ENCODE measurements around the gene SLC4A1AP. TPM values are rescaled to one million over a fixed set of nuclear protein-coding genes. Genes with fewer than 3 reads are reported as not detected.
A peak's percentile ranks its signal among the peaks of the same experiment; 100 is the strongest.

SLC4A1AP gene
- total and polyA plus RNA-seq, 2 of the 13 experiments (the other 11 are each of a cell fraction or from before 2014, with no cell fraction given): 15.3 to 44.6 TPM

DNA sequence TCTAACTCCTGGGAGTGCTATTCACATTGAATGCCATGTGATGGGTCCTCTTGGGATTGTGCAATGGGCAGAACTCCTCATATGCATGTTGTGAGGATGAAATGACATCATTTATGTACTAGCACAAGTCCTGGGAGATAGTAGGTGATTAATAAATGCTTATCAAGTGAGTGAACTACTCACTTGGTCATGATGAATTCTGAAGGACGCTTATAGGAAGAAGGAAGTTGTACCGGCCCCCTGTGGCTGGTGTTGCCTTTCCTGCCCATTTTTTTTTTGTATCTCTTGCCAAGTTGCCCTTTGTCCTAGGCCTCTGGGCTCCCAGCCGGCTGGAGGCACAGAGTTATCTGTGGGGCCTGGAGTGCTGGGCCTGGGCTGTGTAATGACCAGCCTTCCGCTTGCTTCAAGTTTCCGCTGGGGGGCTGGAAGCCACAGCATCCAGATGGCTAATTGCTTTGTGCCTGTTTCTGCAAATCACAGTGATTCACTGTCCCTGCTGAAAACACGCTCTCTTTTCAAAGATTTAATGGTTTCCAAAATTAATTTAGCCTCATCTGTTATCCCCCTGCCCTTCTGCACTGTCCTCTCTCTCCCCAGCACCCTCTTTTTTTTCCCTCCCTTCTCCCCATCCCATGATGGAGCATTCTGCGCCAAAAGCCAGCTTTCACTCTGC lies 74.1 kb downstream of the SLC4A1AP start (continued):
- TF ChIP-seq FOXP1 (IDR thresholded peaks at IDR 0.05): no peak; the same call in 1 of the 2 replicates
- TF ChIP-seq FOXP1 (CRISPR knock-in tag; IDR thresholded peaks at IDR 0.05): peak; percentile 40; the same call in 1 of the 2 replicates
- no peak for TF ChIP-seq SRY (CRISPR knock-in tag; IDR thresholded peaks at IDR 0.05)
- TF ChIP-seq SMYD3 (CRISPR knock-in tag; IDR thresholded peaks at IDR 0.05): no peak
- TF ChIP-seq, protein P1, sequence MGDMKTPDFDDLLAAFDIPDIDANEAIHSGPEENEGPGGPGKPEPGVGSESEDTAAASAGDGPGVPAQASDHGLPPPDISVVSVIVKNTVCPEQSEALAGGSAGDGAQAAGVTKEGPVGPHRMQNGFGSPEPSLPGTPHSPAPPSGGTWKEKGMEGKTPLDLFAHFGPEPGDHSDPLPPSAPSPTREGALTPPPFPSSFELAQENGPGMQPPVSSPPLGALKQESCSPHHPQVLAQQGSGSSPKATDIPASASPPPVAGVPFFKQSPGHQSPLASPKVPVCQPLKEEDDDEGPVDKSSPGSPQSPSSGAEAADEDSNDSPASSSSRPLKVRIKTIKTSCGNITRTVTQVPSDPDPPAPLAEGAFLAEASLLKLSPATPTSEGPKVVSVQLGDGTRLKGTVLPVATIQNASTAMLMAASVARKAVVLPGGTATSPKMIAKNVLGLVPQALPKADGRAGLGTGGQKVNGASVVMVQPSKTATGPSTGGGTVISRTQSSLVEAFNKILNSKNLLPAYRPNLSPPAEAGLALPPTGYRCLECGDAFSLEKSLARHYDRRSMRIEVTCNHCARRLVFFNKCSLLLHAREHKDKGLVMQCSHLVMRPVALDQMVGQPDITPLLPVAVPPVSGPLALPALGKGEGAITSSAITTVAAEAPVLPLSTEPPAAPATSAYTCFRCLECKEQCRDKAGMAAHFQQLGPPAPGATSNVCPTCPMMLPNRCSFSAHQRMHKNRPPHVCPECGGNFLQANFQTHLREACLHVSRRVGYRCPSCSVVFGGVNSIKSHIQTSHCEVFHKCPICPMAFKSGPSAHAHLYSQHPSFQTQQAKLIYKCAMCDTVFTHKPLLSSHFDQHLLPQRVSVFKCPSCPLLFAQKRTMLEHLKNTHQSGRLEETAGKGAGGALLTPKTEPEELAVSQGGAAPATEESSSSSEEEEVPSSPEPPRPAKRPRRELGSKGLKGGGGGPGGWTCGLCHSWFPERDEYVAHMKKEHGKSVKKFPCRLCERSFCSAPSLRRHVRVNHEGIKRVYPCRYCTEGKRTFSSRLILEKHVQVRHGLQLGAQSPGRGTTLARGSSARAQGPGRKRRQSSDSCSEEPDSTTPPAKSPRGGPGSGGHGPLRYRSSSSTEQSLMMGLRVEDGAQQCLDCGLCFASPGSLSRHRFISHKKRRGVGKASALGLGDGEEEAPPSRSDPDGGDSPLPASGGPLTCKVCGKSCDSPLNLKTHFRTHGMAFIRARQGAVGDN (CRISPR knock-in tag; IDR thresholded peaks at IDR 0.05): peak; percentile 90
- TF ChIP-seq ZNF720 (CRISPR knock-in tag; IDR thresholded peaks at IDR 0.05): no peak
- TF ChIP-seq ZNF557 (CRISPR knock-in tag; IDR thresholded peaks at IDR 0.05): peak; percentile 74
- TF ChIP-seq CCDC6 (CRISPR knock-in tag; IDR thresholded peaks at IDR 0.05): no peak
- TF ChIP-seq, protein P2, sequence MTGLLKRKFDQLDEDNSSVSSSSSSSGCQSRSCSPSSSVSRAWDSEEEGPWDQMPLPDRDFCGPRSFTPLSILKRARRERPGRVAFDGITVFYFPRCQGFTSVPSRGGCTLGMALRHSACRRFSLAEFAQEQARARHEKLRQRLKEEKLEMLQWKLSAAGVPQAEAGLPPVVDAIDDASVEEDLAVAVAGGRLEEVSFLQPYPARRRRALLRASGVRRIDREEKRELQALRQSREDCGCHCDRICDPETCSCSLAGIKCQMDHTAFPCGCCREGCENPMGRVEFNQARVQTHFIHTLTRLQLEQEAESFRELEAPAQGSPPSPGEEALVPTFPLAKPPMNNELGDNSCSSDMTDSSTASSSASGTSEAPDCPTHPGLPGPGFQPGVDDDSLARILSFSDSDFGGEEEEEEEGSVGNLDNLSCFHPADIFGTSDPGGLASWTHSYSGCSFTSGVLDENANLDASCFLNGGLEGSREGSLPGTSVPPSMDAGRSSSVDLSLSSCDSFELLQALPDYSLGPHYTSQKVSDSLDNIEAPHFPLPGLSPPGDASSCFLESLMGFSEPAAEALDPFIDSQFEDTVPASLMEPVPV (CRISPR knock-in tag; IDR thresholded peaks at IDR 0.05): no peak
- no peak for TF ChIP-seq ZNF34 (CRISPR knock-in tag; IDR thresholded peaks at IDR 0.05; ENCODE audit: borderline replicate concordance)
- no peak; the same call in 1 of the 2 replicates for TF ChIP-seq ZBTB3 (CRISPR knock-in tag; IDR thresholded peaks at IDR 0.05; ENCODE audit: borderline replicate concordance, low read depth)
- no peak for TF ChIP-seq SAFB2 (CRISPR knock-in tag; IDR thresholded peaks at IDR 0.05; ENCODE audit: borderline replicate concordance, low read depth)
- no peak for TF ChIP-seq RBM39 (IDR thresholded peaks at IDR 0.05; ENCODE audit: low read depth, low read length, poor library complexity, severe bottlenecking)
- no peak for TF ChIP-seq KDM1A (CRISPR knock-in tag; IDR thresholded peaks at IDR 0.05)
- TF ChIP-seq, protein P3, sequence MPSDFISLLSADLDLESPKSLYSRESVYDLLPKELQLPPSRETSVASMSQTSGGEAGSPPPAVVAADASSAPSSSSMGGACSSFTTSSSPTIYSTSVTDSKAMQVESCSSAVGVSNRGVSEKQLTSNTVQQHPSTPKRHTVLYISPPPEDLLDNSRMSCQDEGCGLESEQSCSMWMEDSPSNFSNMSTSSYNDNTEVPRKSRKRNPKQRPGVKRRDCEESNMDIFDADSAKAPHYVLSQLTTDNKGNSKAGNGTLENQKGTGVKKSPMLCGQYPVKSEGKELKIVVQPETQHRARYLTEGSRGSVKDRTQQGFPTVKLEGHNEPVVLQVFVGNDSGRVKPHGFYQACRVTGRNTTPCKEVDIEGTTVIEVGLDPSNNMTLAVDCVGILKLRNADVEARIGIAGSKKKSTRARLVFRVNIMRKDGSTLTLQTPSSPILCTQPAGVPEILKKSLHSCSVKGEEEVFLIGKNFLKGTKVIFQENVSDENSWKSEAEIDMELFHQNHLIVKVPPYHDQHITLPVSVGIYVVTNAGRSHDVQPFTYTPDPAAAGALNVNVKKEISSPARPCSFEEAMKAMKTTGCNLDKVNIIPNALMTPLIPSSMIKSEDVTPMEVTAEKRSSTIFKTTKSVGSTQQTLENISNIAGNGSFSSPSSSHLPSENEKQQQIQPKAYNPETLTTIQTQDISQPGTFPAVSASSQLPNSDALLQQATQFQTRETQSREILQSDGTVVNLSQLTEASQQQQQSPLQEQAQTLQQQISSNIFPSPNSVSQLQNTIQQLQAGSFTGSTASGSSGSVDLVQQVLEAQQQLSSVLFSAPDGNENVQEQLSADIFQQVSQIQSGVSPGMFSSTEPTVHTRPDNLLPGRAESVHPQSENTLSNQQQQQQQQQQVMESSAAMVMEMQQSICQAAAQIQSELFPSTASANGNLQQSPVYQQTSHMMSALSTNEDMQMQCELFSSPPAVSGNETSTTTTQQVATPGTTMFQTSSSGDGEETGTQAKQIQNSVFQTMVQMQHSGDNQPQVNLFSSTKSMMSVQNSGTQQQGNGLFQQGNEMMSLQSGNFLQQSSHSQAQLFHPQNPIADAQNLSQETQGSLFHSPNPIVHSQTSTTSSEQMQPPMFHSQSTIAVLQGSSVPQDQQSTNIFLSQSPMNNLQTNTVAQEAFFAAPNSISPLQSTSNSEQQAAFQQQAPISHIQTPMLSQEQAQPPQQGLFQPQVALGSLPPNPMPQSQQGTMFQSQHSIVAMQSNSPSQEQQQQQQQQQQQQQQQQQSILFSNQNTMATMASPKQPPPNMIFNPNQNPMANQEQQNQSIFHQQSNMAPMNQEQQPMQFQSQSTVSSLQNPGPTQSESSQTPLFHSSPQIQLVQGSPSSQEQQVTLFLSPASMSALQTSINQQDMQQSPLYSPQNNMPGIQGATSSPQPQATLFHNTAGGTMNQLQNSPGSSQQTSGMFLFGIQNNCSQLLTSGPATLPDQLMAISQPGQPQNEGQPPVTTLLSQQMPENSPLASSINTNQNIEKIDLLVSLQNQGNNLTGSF (CRISPR knock-in tag; IDR thresholded peaks at IDR 0.05): no peak
- TF ChIP-seq ZBTB42 (CRISPR knock-in tag; IDR thresholded peaks at IDR 0.05): no peak
- peak; percentile 85 for TF ChIP-seq ZNF768 (CRISPR knock-in tag; IDR thresholded peaks at IDR 0.05)
- no peak for TF ChIP-seq RELA (CRISPR knock-in tag; IDR thresholded peaks at IDR 0.05)
- TF ChIP-seq ZBTB8A (CRISPR knock-in tag; IDR thresholded peaks at IDR 0.05; ENCODE audit: borderline replicate concordance, low read depth): no peak

Measured in HepG2 (cell line).